DMS79 (cell line): Measurements from ENCODE around the gene PDAP1.
"Not testable (repeated sequence)": the region's sequence is repeated elsewhere in the genome, so short reads cannot be mapped to it uniquely, and the experiment has no call there.

Experiments used
- DNase-seq: peaks from one replicate; lab custom pipeline; 2025; lab: John Stamatoyannopoulos, UW

Gene PDAP1

GRCh38 chr7:99408379-99409191 lies at the start of gene PDAP1, which contains the start of gene BUD31:
TSS of gene PDAP1 (minus strand) at chr7:99408597. CDS start at chr7:99408548, 49 bp downstream.
TSS of gene BUD31 (plus strand) at chr7:99408969. CDS start at chr7:99411093, 2,124 bp downstream.
- peak; percentile 91 for DNase-seq

- no peak for DNase-seq
These were observed 49.5 kb upstream of the PDAP1 start for GRCh38 chr7:99457650-99458493.

- DNase-seq = no peak
These were observed 48.8 kb upstream of the PDAP1 start for GRCh38 chr7:99457050-99457649.

- DNase-seq = no peak
These were observed 47.9 kb upstream of the PDAP1 start for GRCh38 chr7:99456288-99456687.

- no peak for DNase-seq
These were observed 47.5 kb upstream of the PDAP1 start for GRCh38 chr7:99455874-99456273.

GRCh38 chr7:99453105-99453504 lies 44.7 kb upstream of the PDAP1 start:
- no peak for DNase-seq

- DNase-seq = no peak
These were observed 44.1 kb upstream of the PDAP1 start for GRCh38 chr7:99452541-99452940.

- DNase-seq = no peak
These were observed 43.5 kb upstream of the PDAP1 start for GRCh38 chr7:99451936-99452335.

GRCh38 chr7:99449326-99449725 lies 40.9 kb upstream of the PDAP1 start:
- peak; percentile 5 for DNase-seq

- no peak for DNase-seq
These were observed 40.5 kb upstream of the PDAP1 start for GRCh38 chr7:99448855-99449254.

- no peak for DNase-seq
These were observed 39.5 kb upstream of the PDAP1 start for GRCh38 chr7:99447943-99448342.

GRCh38 chr7:99446096-99446495 lies 37.7 kb upstream of the PDAP1 start:
- no peak for DNase-seq

GRCh38 chr7:99440195-99440594 lies 31.8 kb upstream of the PDAP1 start:
- no peak for DNase-seq

- DNase-seq = peak; percentile 89
These were observed 30.4 kb upstream of the PDAP1 start, which contains the start of the genes CPSF4 and PTCD1 for GRCh38 chr7:99438573-99439480. TSS of gene CPSF4 (plus strand) at chr7:99438943. CDS start at chr7:99439083, 140 bp downstream. TSS of gene PTCD1 (minus strand) at chr7:99438798. CDS start at chr7:99435242, 3,556 bp downstream.

GRCh38 chr7:99437946-99438572 lies 29.7 kb upstream of the PDAP1 start:
- DNase-seq = no peak

- DNase-seq = no peak
These were observed 24.8 kb upstream of the PDAP1 start for GRCh38 chr7:99433158-99433557.

- DNase-seq = not testable (repeated sequence)
These were observed 23.6 kb upstream of the PDAP1 start for GRCh38 chr7:99431756-99432540.

- no peak for DNase-seq
These were observed 21.4 kb upstream of the PDAP1 start for GRCh38 chr7:99429756-99430155.

- DNase-seq = no peak
These were observed 20.7 kb upstream of the PDAP1 start for GRCh38 chr7:99428972-99429566.
